Kidney glomerular epithelial cell (primary cell): ENCODE measurements around the gene OSGEPL1.
"Not testable (repeated sequence)": the region's sequence is repeated elsewhere in the genome, so short reads cannot be mapped to it uniquely, and the experiment has no call there.

ENCODE experiments used
- DNase-seq: peaks from one replicate; lab custom pipeline; 2025; lab: John Stamatoyannopoulos, UW

Gene OSGEPL1

DNA sequence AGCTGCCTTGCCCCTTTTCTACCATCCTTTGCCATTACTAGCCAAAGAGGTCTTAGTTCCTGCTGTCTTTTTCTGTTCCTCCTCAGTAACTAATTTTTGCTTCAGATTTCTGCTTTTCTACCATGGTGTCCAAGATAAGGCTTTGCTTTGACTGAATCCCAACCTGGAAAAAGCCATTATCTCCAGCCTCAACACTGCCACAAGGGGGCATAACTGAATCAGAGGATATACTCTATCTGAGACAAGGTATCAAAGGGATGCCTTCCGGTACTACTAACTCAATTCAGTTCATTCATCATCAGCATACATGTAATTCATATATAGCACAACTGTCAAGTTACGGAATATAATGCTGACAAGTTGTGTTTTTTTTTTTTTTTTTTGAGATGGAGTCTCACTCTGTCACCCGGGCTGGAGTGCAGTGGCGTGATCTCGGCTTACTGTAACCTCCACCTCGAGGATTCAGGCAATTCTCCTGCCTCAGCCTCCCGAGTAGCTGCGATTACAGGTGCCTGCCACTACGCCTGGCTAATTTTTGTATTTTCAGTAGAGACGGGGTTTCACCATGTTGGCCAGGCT, 11.4 kb downstream of the OSGEPL1 start:
- DNase-seq, result peak; percentile 10

DNA sequence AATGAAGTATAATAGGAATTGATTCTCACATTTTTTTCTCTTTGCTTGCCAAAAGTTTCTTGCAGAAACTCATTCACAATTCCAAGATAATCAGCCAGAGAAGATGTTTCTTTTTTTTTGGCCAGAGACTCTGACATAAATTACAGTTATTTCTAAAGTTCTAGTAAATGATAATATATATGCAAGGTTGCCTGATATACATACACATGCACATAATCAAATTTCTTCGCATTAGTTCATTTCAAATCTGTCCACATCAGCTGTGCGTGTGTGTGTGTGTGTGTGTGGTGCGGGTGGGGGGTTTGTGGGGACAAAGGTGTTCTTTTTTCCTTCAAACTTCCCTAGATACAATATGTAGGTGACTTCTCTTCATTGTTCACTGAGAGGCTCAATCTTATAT, 33.2 kb downstream of the OSGEPL1 start:
- no peak for DNase-seq

DNA sequence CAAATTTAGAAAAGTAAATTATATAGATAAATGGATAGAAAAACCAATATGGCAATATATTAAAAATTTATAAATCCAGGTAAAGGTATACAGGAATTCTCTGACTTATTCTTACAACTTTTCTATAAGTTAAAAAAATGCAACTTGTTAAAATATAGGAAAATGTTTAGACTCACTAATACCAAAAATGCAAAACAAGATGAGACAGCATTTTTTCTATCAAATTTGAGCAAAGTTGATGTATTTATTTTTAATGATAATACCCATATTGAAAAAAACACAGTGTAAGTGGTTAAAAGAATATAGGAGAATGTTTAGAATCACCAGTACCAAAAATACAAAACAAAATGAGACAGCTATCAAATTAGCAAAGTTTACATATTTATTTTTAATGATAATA, 35.7 kb downstream of the OSGEPL1 start:
- no peak for DNase-seq

DNA sequence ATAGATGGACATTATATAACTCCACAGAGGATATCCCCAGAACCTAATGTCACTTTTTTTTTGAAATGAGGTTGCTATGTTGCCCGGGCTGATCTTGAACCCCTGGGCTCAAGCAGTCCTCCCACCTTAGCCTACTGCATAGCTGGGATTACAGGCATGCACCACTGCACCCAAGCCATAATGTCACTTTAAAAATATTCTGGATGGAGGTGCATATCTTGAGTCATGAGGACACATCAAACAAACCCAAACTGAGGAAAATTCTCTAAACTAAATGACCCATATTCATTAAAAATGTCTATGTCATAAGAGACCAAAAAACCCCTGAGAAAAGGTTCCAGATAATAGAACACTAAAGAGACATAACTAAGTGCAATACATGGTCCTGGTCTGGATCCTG, 36.3 kb downstream of the OSGEPL1 start:
- peak; percentile 81 for DNase-seq

DNA sequence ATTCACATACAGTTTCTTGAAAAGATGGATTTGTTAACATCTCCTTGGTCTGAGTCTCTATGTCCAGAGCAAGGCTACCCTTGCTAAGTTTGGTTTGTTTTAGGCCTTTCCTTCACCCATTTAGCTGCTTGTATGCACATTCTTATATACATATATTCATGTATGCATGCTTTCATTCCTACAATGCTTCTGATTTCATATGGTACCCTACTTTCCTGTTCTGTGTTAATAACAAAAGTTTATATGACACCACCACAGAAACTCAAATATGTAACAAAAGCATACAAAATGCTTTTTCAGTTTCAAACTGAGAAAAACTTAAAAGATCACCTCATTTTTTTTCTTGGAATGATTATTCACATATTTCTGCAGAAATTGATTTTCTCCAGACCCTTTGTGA, 39.4 kb downstream of the OSGEPL1 start:
- DNase-seq, result no peak

DNA sequence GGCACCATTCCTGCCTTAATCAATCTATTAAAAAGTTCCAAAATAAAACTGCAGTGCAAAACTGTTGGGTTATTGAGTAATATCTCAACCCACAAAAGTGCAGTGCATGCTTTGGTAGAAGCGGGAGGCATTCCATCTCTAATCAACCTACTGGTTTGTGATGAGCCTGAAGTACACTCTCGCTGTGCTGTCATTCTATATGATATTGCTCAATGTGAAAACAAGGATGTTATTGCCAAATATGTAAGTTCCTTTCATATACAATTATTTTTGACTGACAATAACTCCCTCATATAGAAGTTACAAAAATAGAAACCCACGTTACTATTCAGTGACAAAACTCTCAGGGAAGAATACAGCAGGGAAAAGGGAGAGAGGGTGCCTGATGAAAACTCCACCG, 43.0 kb downstream of the OSGEPL1 start:
- no peak for DNase-seq

DNA sequence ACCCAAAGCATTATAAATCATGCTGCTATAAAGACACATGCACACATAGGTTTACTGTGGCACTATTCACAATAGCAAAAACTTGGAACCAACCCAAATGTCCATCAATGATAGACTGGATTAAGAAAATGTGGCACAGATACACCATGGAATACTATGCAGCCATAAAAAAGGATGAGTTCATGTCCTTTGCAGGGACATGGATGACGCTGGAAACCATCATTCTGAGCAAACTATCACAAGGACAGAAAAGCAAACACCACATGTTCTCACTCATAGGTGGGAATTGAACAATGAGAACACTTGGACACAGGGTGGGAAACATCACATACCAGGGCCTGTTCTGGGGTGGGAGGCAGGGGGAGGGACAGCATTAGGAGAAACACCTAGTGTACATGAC, 45.0 kb downstream of the OSGEPL1 start:
- DNase-seq, result not testable (repeated sequence)

DNA sequence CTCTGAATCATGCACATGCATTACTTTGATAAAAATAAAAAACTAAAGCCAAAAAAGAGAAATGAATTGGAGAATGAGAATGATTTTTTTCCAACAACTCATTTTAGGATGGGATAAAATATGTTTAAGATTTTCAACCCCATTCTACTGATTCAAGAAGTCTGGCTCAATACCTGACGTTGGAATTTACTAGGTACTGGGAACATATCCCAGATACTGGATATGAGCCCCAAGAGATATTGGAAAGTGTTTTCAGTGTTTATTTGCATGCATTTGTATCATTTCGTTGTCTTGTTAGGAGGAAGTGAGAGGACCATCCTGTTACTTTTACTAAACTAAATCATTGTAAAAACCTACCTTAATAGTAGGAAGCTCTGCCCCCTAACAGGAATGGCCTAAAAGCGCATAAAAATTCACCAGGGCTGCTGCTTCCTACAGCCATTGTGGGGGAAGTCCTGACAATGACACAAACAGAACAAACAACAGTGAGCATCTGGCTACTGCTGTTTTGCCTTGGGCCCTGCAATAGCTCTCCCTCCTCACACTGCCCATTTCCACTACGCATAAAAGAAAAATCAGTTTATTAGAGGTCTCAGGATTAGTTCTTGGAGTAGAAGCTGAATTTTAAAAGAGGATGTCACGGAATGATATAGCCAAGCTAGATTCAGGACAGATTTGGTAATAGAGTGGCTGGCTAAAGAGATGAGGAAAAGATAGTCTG, 52.9 kb downstream of the OSGEPL1 start:
- no peak for DNase-seq

DNA sequence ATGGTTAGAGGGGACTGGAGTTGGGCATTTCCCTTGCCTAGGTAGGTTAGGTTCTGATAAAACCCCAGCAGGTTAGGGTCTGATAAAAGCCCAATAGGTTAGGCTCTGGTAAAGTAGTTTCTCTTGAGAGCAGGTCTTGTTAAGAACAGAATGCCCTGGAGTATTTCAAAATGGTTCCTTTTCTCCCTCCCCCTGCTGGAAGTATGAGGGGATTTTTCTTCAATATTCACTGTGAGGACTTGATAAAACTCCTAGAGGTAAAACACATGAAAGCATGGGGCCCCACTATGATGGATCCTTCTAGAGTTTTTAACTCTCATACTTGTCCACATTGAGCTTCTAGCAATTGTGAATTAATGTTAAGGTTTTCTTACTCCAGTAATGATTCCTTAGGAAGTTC, 60.5 kb downstream of the OSGEPL1 start:
- no peak for DNase-seq

DNA sequence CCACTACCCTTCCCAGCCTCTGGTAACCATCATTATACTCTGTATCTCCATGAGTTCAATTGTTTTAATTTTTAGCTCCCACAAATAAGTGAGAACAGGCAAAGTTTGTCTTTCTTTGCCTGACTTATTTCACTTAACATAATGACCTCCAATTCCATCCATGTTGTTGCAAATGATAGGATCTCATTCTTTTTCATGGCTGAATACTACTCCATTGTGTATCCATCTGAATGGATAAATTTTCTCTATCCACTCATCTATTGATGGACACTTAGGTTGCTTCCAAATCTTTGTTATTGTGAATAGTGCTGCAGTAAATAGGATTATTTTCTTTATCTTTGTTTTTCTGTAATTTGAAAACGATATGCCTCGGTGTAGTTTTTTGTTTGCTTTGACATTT, 61.9 kb downstream of the OSGEPL1 start:
- DNase-seq, result no peak

DNA sequence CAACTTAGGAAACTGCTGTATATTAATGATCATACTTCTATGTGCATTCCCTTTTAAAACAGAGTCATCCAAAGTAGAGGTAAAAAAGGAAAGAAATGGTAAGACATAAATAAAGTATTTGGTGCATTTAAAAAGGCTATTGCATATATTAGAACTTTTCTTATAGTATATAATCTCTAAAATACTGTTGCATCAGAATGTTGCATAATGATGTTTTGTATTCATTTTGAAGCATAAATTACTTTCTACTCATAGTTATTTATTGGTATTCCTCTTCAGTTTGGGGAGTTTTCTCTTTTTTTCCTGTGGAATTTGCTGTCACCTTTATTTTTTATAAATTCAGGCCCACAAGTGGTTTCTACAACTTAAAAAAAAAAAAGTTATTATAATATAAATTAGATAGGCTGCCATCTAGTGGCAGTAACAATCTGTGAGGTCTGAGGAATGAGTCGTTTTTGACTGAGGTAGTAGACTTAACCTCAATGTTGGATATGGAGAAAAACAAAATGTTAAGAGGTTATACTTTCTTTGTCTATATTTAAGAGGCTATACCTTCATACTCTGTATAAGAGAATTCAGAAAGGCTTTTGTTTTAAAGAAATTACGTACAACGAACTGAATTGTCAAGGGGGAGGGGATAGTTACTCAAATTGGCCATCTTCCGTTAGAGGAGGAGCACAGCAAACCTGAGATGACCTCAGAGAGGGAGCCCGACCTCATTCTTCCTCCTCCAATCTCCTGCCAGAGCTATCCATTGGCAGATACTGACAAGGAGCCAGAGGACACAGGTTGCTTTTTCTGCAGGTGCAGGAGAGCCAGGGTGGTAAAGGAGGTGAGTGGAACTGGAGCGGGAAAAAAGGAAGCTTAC, 64.3 kb downstream of the OSGEPL1 start:
- DNase-seq, result peak; percentile 51
